GM21737 (cell line): Measurements from ENCODE around the gene ENDOU.

Experiments
- ATAC-seq: cut with Tn5 transposase; IDR thresholded peaks from one replicate; pipeline ENCODE4 v1.9.1; 2021; ENCODE audit warnings: mild to moderate bottlenecking, moderate library complexity; ENCODE audit not compliant: unreplicated experiment

The ENDOU gene, protein sequence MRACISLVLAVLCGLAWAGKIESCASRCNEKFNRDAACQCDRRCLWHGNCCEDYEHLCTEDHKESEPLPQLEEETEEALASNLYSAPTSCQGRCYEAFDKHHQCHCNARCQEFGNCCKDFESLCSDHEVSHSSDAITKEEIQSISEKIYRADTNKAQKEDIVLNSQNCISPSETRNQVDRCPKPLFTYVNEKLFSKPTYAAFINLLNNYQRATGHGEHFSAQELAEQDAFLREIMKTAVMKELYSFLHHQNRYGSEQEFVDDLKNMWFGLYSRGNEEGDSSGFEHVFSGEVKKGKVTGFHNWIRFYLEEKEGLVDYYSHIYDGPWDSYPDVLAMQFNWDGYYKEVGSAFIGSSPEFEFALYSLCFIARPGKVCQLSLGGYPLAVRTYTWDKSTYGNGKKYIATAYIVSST

GRCh38 chr12:47725091-47725772 lies at the start of gene ENDOU:
Gene ENDOU, minus strand, starts transcription at chr12:47725490. Its CDS starts 77 bp downstream, at chr12:47725413.
- ATAC-seq: no peak

DNA sequence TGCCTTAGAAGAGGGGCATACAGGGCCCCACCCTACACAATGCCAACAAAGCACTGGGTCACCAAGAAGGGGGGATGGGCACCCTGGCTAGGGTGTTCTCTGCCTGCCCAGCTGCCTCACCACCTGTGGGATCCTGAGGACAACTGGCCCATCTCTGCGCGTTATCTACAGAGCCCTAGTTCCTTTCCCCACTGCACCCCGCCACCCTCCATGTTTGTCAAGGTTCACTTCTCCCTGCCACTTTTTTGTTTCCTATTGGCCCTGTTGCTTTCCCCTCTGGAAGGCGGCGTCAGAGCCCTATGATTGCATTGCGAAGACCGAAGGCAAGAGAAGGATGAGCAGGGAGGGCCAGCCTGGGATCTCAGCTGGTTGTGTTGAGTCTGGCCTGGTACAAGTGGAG lies 49.4 kb upstream of the ENDOU start:
- ATAC-seq: no peak

DNA sequence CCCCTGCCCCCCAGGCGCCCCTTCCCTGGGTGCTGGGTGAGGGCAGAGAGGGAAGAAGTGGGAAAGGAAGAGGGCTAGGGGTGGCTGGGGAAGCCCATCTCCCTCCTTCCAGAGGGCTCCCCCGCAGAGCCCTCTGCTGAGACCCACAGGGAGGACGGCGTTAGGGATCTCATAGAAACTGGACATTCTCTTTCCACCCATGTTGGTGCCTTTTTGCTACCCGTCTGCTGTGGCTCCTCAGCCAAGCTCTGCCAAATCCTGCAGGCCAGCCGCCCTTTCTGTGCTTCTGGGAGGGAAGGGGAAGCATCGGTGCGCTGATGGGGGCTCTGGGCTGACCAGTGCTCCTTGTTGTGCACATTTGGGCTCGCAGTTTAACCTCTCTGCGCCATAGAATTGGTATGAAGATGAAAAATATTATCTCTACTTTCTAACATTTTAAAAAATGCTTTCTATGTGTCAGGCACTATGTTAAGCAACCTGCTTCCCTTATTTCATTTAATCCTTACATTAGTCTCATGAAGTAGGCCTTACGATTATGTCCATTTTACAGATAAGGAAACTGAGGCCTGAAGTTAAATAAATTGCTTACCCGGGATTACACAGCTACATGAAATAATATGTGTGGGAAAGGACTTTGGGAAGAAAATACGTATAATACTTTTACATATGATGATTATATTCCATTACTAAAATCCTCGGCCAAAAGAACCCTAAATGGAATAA lies 48.7 kb upstream of the ENDOU start:
- ATAC-seq: no peak

DNA sequence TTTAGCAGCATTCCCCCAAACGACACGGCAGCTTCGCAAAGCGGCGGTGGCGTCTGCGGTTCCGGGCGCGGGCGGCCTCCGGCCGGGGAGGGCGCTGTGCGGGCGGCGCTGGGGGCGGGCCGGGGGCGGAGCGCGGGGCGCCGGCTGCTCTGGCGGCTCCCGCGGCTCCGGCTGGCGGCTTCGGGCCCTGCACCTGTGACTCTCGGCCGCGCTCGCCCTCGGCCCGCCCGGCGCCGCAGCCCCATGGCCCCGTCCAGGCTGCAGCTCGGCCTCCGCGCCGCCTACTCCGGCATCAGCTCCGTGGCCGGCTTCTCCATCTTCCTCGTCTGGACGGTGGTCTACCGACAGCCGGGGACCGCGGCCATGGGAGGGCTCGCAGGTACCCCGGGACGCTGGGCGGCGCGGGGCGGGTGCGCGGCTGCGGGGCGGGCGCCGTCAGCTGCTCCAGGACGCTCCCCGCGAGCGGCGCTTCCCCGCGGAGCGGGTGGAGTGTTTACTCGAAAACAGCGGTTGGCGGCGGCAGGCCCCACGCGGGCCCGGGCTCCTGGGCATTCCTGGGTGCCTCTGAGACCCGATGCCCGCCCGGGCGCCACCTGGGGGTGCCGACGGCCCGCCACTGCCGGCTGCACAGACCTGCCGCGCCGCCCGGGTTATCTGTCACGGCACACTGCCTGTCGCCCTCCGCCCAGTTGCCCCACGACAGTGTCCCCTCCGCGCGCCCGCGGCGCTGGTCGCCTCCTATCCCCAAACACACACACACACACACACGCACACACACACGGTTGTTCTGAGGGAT lies 48.0 kb upstream of the ENDOU start, which contains the start of gene SLC48A1:
Gene SLC48A1 (plus strand): TSS at position 177 of the 796 bp plus-strand sequence. CDS start 67 bp downstream, at position 244.
- peak; percentile 84 for ATAC-seq

DNA sequence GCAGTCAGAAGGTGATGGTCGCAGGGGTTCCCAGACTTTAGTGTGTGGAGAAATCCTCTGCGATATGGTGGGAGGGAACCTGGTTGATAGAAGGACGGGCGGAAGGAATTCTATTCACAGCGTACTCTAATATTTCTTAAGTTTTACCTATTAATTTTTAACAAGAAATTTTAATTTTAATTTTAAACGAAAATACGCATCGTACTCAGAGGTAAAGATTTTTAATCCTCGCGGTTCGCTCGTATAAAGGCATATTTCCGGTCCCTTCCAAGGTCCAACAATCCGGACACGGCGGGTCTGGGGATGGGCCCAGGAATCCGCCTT lies 47.4 kb upstream of the ENDOU start:
- ATAC-seq: no peak

DNA sequence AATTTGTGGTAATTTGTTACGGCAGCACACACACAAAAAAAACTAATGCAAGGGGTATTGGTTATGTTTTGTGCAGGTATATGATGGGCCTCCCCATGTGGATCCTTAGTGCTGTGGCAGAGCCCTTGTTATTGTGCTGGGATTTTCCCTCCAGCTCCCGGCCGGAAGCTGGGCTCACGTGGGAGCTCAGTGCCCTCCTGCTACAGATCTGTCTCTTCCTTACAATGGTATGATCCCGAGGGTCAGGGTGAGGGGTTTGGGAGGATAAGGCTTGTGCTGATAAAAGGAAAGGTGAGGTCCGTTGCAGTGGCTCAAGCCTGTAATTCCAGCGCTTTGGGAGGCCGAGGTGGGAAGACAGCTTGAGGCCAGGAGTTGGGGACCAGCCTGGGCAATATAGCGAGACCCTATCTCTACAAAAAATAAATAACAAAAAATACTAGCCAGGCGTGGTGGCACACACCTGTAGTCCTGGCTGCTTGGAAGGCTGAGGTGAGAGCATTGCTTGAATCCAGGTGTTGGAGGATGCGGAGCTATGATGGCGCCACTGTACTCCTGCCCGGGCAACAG lies 46.9 kb upstream of the ENDOU start:
- no peak for ATAC-seq

DNA sequence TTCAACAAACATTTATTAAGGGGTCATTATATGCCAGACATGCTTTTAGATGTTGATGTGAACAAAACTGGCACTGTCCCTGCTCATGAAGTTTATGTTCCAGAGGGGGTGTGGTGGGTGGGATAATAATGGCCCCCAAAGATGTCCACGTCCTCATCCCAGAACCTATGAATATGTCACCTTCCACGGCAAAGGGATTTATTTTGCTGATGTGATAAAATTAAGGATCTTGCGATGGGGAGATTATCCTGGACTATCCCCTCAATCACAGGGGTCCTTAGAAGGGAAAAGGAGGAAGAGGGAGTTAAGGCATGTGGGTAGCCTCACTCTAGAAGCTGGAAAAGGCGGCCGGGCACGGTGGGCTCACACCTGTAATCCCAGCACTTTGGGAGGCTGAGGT lies 46.0 kb upstream of the ENDOU start:
- ATAC-seq: no peak

DNA sequence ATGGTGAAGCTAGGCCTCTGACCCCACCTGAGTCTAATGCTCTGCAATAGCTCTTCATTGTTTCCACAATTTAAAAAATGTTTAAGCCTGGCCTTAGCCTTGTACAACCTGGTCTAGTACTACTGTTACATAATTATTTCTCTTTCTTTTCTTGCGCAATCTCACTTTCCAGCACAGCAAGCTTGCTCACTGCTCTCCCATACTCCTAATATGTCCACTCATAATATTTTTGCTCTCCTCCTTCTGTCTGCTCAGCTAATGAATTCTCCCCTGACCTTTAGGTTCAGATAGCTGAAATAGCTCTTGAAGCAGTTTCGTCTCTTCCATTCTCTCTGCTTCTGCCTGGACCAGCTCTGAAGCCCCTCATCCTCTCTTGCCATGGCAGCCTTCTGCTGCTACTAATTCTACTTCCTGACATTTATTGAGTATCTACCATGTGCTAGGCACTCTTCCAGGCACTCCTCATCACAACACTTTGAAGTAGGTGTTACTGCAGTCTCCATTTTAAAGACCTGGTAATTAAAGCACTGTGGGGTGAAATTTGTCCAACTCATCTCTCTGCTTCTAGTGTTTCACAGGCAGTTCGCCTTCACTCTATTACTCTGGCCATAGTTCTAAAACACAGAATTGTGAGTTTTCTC lies 44.9 kb upstream of the ENDOU start:
- ATAC-seq: no peak

GRCh38 chr12:47769234-47770085 lies 44.2 kb upstream of the ENDOU start:
- no peak for ATAC-seq

DNA sequence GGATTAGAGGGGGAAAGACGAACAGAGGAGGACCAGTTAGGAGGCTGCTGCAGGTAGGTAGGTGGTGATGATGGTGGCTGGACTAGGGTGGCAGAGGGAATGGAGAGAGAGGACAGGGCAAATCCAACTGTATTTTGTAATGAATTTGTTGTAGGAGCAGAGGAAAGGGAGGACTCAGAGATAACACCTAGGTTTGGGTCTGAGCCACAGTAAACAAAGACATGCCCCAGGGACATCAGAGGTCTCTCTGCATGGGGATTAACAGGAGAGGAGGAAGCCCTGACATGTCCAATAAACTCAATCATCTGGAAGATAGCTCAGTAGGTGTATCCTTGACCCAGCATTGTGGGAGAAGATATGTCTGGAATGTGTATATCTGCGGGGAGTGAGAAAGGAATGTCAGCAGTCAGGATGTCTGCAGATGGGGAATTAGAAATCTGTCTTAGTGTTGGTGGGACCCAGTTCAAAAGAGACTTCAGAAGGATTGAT lies 43.1 kb upstream of the ENDOU start:
- ATAC-seq: no peak

- no peak for ATAC-seq
These were observed 42.0 kb upstream of the ENDOU start for GRCh38 chr12:47767216-47767724.

- ATAC-seq: no peak
These were observed 41.4 kb upstream of the ENDOU start for GRCh38 chr12:47766502-47767215.

GRCh38 chr12:47763481-47764346 lies 38.4 kb upstream of the ENDOU start:
- ATAC-seq: no peak

GRCh38 chr12:47762850-47763465 lies 37.7 kb upstream of the ENDOU start:
- ATAC-seq: no peak

DNA sequence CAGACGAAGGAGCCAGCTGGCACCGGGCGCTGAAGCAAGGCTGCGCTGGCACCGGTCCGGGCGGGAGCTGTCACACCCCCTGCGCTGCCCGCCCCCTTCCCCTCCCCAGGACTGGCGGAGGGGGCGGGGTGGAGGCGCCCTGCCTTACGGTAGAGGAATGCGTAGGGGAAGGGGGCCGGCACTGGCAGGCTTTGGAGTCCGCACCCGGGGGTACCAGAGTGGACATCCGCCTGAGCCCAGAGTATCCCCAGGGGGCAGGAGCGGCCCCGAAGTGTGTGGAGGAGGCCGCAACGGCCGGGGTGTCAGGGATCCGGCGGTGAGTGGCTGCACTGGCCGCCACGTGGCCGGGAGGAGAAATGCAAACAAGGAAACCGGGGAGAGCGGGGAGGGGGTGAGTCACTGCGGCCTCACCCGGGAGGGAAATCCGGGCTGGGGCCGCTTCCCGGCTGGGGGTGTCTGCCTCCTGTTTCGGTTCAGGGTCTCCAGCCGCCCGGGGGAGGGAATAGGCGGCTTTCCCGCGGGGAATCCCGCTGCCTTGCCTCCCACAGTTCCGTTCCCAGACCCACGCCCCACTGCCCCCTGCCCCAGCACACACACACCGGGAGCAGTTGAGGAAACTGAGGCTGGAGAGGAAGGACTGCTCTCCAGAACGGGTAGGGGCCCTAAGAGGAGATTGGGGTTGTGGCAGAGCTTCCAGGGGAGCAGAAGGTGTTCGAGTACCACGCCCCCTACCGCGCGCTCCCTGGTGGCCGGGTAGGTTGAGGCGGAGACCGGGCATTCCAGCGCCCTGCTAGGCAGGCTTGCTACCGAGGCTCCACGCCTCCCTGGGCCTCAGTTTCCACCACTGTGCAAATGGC lies 33.8 kb upstream of the ENDOU start, which contains the start of gene RAPGEF3:
Gene RAPGEF3 (minus strand): TSS at position 47 of the 857 bp plus-strand sequence. CDS start 324 bp downstream, outside the sequence.
- peak; percentile 60 for ATAC-seq

GRCh38 chr12:47758584-47758833 lies 33.2 kb upstream of the ENDOU start:
- ATAC-seq: no peak
